A549 (cell line): ENCODE measurements around the gene VPS13A.

Experiments used
- CBX8 ChIP-seq: fragments of 200-600 bp; sonication (generic); IDR thresholded peaks from 2 replicates; pipeline ENCODE4 v1.6.1; 2016
- CEBPB ChIP-seq, 2 experiments: fragments of >200 bp in 1 of 2; sonication (Bioruptor Twin) in 1 of 2; formaldehyde crosslinking in 1 of 2; IDR thresholded peaks; 2 replicates each; pipeline ENCODE4 v1.6.1; 2012 to 2016
- CHD4 ChIP-seq: fragments of 200-600 bp; sonication (generic); IDR thresholded peaks from 2 replicates; pipeline ENCODE4 v1.6.1; 2016; ENCODE audit warnings: antibody characterized with exemption, mild to moderate bottlenecking, borderline replicate concordance
- ESRRA ChIP-seq: fragments of 150-350 bp; IDR thresholded peaks from 2 replicates; pipeline ENCODE4 v1.6.1; 2014; ENCODE audit warnings: mild to moderate bottlenecking, low read length, borderline replicate concordance
- JUN ChIP-seq, 2 experiments: fragments of >200 bp; sonication (Bioruptor Twin); formaldehyde crosslinking; IDR thresholded peaks; 2 replicates in 1 of 2; 3 replicates in 1 of 2; pipeline ENCODE4 v1.6.1; 2016 to 2017
- JUNB ChIP-seq: fragments of >200 bp; sonication (Bioruptor Twin); formaldehyde crosslinking; IDR thresholded peaks from 2 replicates; pipeline ENCODE4 v1.6.1; 2016
- MAZ ChIP-seq: fragments of 150-350 bp; IDR thresholded peaks from 2 replicates; pipeline ENCODE4 v1.6.1; 2014; ENCODE audit warnings: antibody characterized with exemption, low read depth, low read length, borderline replicate concordance
- NPAS2 ChIP-seq: fragments of 250-450 bp; sonication (Bioruptor Pico); IDR thresholded peaks from 2 replicates; pipeline ENCODE4 v1.8.0; 2022; ENCODE audit warnings: mild to moderate bottlenecking, moderate library complexity, borderline replicate concordance
- POLR2A ChIP-seq: IDR thresholded peaks from 2 replicates; pipeline ENCODE4 v1.6.1; 2012; ENCODE audit warnings: mild to moderate bottlenecking, low read length
- TF ChIP-seq, protein P1 (sequence below): fragments of >200 bp; sonication (Bioruptor Twin); formaldehyde crosslinking; IDR thresholded peaks from 3 replicates; pipeline ENCODE4 v1.5.1; 2016
- TF ChIP-seq, protein P2 (sequence below): fragments of 250-450 bp; sonication (Bioruptor Pico); IDR thresholded peaks from 2 replicates; pipeline ENCODE4 v1.5.0; 2021; ENCODE audit warnings: mild to moderate bottlenecking, moderate library complexity, borderline replicate concordance
- TF ChIP-seq, protein P3 (sequence below): fragments of 200-600 bp; sonication (generic); IDR thresholded peaks from 2 replicates; pipeline ENCODE4 v1.6.1; 2016; ENCODE audit warnings: antibody characterized with exemption, mild to moderate bottlenecking, moderate library complexity

DNA sequence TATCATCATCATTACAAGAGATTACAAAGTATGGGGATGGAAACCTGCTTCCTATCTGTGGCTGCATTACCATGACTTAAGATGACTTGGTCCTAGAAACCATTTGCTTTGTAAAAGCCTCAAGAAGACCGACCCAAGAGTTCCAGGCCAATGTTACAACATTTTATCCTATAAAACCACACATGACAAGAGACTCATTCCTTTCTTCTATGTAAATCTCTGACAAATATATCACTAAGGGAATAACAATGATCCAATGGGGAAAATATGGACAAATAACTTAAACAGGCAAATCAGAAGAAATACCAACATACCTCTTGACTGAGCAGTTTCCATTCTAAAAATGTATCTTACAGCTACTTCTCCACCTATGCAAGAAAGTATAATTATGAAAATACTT is 44.3 kb upstream of the VPS13A start:
- no peak for TF ChIP-seq POLR2A
- TF ChIP-seq, protein P1, sequence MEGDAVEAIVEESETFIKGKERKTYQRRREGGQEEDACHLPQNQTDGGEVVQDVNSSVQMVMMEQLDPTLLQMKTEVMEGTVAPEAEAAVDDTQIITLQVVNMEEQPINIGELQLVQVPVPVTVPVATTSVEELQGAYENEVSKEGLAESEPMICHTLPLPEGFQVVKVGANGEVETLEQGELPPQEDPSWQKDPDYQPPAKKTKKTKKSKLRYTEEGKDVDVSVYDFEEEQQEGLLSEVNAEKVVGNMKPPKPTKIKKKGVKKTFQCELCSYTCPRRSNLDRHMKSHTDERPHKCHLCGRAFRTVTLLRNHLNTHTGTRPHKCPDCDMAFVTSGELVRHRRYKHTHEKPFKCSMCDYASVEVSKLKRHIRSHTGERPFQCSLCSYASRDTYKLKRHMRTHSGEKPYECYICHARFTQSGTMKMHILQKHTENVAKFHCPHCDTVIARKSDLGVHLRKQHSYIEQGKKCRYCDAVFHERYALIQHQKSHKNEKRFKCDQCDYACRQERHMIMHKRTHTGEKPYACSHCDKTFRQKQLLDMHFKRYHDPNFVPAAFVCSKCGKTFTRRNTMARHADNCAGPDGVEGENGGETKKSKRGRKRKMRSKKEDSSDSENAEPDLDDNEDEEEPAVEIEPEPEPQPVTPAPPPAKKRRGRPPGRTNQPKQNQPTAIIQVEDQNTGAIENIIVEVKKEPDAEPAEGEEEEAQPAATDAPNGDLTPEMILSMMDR = no peak
- no peak for TF ChIP-seq ESRRA
- no peak for TF ChIP-seq NPAS2 (CRISPR knock-in tag)
- no peak for TF ChIP-seq MAZ
- TF ChIP-seq CEBPB (IDR thresholded peaks at IDR 0.05) = no peak
- TF ChIP-seq JUN (IDR thresholded peaks at IDR 0.05) = no peak
- TF ChIP-seq, protein P2, sequence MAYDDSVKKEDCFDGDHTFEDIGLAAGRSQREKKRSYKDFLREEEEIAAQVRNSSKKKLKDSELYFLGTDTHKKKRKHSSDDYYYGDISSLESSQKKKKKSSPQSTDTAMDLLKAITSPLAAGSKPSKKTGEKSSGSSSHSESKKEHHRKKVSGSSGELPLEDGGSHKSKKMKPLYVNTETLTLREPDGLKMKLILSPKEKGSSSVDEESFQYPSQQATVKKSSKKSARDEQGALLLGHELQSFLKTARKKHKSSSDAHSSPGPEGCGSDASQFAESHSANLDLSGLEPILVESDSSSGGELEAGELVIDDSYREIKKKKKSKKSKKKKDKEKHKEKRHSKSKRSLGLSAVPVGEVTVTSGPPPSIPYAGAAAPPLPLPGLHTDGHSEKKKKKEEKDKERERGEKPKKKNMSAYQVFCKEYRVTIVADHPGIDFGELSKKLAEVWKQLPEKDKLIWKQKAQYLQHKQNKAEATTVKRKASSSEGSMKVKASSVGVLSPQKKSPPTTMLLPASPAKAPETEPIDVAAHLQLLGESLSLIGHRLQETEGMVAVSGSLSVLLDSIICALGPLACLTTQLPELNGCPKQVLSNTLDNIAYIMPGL = no peak
- TF ChIP-seq CBX8 = no peak
- no peak for TF ChIP-seq JUNB
- no peak for TF ChIP-seq CHD4
- TF ChIP-seq, protein P3, sequence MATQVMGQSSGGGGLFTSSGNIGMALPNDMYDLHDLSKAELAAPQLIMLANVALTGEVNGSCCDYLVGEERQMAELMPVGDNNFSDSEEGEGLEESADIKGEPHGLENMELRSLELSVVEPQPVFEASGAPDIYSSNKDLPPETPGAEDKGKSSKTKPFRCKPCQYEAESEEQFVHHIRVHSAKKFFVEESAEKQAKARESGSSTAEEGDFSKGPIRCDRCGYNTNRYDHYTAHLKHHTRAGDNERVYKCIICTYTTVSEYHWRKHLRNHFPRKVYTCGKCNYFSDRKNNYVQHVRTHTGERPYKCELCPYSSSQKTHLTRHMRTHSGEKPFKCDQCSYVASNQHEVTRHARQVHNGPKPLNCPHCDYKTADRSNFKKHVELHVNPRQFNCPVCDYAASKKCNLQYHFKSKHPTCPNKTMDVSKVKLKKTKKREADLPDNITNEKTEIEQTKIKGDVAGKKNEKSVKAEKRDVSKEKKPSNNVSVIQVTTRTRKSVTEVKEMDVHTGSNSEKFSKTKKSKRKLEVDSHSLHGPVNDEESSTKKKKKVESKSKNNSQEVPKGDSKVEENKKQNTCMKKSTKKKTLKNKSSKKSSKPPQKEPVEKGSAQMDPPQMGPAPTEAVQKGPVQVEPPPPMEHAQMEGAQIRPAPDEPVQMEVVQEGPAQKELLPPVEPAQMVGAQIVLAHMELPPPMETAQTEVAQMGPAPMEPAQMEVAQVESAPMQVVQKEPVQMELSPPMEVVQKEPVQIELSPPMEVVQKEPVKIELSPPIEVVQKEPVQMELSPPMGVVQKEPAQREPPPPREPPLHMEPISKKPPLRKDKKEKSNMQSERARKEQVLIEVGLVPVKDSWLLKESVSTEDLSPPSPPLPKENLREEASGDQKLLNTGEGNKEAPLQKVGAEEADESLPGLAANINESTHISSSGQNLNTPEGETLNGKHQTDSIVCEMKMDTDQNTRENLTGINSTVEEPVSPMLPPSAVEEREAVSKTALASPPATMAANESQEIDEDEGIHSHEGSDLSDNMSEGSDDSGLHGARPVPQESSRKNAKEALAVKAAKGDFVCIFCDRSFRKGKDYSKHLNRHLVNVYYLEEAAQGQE = no peak
